Thyroid gland (tissue), 4 donors: ENCODE measurements around the gene GALNT14. TPM values are rescaled to one million over a fixed set of nuclear protein-coding genes. Genes with fewer than 3 reads are reported as not detected.

Experiments used
- DNase-seq, 2 donors: peaks; one replicate each; pipeline ENCODE4 v3.0.0-alpha.2; 2019
- H3K27ac ChIP-seq, 3 donors: fragments of 200-600 bp; sonication (generic); 1 replicate in 2 of 3; 2 replicates in 1 of 3; pipeline ENCODE4 v1.5.1; 2016 to 2019; ENCODE audit warnings: mild to moderate bottlenecking in 1 of 3, moderate library complexity in 1 of 3
- H3K27me3 ChIP-seq: fragments of 200-600 bp; sonication (generic); one replicate; pipeline ENCODE4 v1.5.1; 2019
- H3K36me3 ChIP-seq, 2 donors: fragments of 200-600 bp; sonication (generic); one replicate each; pipeline ENCODE4 v1.5.1; 2016 to 2019
- H3K4me1 ChIP-seq, 2 donors: fragments of 200-600 bp; sonication (generic); one replicate each; pipeline ENCODE4 v1.5.1; 2017 to 2019
- H3K4me3 ChIP-seq, 3 donors: fragments of 200-600 bp; sonication (generic); replicated peaks in 1 of 3; 1 replicate in 2 of 3; 2 replicates in 1 of 3; pipeline ENCODE4 v1.5.1; 2016; ENCODE audit warnings: mild to moderate bottlenecking in 1 of 3
- H3K9me3 ChIP-seq: fragments of 200-600 bp; sonication (generic); one replicate; pipeline ENCODE4 v1.5.1; 2017
- POLR2A ChIP-seq, 2 donors: fragments of 450-650 bp; IDR thresholded peaks; one replicate each; pipeline ENCODE4 v1.6.1; 2017; ENCODE audit warnings: antibody characterized with exemption in 2 of 2, mild to moderate bottlenecking in 2 of 2, moderate library complexity in 1 of 2
- WGBS, 2 donors: methylation state at CpG; one replicate each; pipeline ENCODE4 v1.1.5; 2017; 5-methylcytosine and 5-hydroxymethylcytosine counted together
- intact Hi-C: fragments of 100-400 bp; cut with DNase I; formaldehyde crosslinking; loops from one replicate; pipeline ENCODE4 v1.15.1; 2023
- total RNA-seq, 4 donors: library from RNA; depleted of rRNA; stranded (reverse); fragments of >200 nt; gene quantifications; one replicate each; pipeline ENCODE4 v1.2.3, GENCODE V29; 2016
- TF ChIP-seq, protein P1 (sequence below), 6 experiments: fragments of 200-600 bp in 3 of 6; fragments of 450-650 bp in 3 of 6; sonication (generic) in 3 of 6; IDR thresholded peaks; one replicate each; pipeline ENCODE4 v1.5.1; 2016 to 2019; ENCODE audit warnings: antibody characterized with exemption in 6 of 6, mild to moderate bottlenecking in 2 of 6, inconsistent platforms in 1 of 6, moderate library complexity in 1 of 6

GALNT14 gene
- total RNA-seq, 4 donors from 2014 or later, result 0.54 to 5.1 (median 1.1) TPM

DNA sequence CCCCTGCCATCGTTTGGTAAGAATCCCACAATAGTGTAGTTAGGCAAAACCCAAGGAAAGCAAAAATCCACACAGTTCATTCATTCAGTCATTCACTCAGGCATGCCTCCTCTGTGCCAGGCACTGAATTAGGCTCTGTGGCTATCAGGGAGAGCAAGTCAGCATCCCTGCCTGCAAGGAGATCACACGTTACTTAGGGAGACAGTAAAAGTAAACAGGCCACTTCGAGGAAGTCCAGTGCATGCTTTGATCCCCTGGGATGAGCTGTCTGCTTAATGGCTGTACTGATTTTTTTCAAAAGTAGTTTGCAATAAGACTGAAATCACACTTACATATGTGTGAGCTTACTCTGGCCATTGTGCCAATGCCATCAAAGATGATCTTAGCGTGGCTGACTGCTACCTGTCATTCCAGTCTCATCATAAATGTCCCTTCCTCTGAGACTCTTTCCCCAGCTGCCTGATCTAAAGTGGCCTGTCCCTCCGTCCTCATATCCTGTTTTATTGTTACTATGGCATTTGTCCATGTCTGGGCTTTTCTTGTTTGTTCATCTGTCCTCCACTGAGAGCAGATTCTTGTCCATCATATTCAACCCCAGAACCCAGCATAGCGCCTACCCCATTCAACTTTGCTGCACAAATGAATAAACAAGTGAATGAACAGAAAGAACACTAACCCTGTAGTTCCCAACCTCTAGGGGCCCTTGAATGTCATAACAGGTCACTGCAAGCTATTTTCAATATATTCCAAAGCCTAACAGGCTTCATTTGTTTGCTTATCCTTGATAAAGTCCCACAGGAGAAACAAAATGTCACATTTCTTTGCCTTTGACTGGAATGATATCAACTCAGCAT, 84.1 kb downstream of the GALNT14 start:
- H3K27me3 ChIP-seq, result no peaks in the 10 kb centered on the region
- no peaks in the 10 kb centered on the region for H3K36me3 ChIP-seq
- WGBS, 2 donors, result 65 to 66% methylated on average over 6 of the region's 6 CpGs
- no peaks in the 10 kb centered on the region for H3K9me3 ChIP-seq
- intact Hi-C loops, result no loop called here
- no peaks in the 10 kb centered on the region for H3K4me1 ChIP-seq
- no peak overlapping the region for H3K27ac ChIP-seq
- TF ChIP-seq POLR2A (IDR thresholded peaks at IDR 0.05), result no peak
- TF ChIP-seq, protein P1, sequence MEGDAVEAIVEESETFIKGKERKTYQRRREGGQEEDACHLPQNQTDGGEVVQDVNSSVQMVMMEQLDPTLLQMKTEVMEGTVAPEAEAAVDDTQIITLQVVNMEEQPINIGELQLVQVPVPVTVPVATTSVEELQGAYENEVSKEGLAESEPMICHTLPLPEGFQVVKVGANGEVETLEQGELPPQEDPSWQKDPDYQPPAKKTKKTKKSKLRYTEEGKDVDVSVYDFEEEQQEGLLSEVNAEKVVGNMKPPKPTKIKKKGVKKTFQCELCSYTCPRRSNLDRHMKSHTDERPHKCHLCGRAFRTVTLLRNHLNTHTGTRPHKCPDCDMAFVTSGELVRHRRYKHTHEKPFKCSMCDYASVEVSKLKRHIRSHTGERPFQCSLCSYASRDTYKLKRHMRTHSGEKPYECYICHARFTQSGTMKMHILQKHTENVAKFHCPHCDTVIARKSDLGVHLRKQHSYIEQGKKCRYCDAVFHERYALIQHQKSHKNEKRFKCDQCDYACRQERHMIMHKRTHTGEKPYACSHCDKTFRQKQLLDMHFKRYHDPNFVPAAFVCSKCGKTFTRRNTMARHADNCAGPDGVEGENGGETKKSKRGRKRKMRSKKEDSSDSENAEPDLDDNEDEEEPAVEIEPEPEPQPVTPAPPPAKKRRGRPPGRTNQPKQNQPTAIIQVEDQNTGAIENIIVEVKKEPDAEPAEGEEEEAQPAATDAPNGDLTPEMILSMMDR (IDR thresholded peaks at IDR 0.05), result no peak
- H3K4me3 ChIP-seq, result no peak overlapping the region
- no peak for DNase-seq

DNA sequence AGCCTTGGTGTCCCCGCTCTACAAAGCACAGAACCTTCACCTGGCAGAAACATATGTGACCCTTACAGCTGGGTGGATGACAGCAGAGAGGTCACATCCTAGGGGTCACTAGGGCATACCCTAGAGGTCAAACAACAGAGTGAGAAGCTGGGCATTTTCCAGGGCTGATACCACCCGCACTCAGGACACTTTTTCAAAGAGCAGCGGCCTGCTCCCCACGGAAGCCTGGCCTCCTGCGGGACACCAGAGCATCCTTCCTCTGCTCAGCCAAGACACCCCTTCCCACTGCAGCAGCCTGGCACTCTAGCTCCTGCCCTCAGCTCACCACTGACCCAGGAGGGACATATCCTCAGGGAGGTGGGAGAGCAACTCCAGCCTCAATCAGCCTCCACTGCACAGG, 86.0 kb downstream of the GALNT14 start:
- Histone ChIP-seq H3K36me3 (no peaks in the 10 kb centered on the region), H3K4me3 (no peak overlapping the region), H3K9me3 (no peaks in the 10 kb centered on the region), H3K27me3 (no peaks in the 10 kb centered on the region), H3K4me1 (no peaks in the 10 kb centered on the region), H3K27ac (no peak overlapping the region)
- TF ChIP-seq, protein P1 (IDR thresholded peaks at IDR 0.05), result no peak
- TF ChIP-seq POLR2A (IDR thresholded peaks at IDR 0.05), result no peak
- DNase-seq, result no peak
- intact Hi-C loops, result no loop called here
- 92 to 100% methylated on average over 1 to 4 of the region's 5 CpGs for WGBS, 2 donors

DNA sequence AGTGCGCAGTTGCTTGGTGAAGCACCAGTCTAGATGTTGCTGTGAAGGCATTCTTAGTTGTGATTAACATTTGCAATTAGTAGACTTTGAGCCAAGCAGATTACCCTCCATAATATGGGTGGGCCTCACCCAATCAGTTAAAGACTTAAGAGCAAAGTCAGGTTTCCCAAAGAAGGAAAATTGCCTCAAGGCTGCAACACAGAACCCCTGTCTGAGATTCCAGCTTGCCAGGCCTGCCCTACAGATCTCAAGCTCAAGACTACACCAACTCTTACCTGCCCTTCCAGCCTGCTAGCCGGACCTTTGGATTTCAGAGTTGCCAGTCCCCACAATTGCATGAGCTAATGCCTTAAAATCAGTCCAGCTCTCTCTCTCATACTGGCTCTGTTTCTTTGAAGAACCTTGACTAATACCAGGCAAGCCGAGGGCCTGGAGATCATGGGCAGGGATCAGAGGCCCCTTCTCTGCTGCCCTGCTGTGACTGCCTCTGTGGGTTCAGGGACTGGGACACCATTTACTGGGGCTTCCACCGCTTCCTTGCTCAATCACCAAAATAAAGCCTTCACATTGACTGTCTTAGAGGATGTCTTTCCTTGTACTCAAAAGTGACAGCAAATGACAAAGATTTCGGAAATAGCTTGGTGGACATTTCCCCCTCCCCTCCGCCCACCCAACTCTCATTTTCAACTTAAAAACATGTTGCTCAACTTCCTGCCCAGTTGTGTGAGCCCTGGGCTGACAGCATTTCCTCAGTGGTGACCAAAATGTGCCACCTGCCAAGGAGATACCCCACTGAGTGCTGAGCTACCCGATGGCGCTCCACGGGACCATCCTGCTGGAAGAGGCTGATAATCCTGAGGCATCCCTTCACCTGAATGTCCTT, 86.7 kb downstream of the GALNT14 start:
- H3K9me3 ChIP-seq, result no peaks in the 10 kb centered on the region
- intact Hi-C loops, result no loop called here
- WGBS, 2 donors, result 85 to 91% methylated on average over 9 of the region's 9 CpGs

DNA sequence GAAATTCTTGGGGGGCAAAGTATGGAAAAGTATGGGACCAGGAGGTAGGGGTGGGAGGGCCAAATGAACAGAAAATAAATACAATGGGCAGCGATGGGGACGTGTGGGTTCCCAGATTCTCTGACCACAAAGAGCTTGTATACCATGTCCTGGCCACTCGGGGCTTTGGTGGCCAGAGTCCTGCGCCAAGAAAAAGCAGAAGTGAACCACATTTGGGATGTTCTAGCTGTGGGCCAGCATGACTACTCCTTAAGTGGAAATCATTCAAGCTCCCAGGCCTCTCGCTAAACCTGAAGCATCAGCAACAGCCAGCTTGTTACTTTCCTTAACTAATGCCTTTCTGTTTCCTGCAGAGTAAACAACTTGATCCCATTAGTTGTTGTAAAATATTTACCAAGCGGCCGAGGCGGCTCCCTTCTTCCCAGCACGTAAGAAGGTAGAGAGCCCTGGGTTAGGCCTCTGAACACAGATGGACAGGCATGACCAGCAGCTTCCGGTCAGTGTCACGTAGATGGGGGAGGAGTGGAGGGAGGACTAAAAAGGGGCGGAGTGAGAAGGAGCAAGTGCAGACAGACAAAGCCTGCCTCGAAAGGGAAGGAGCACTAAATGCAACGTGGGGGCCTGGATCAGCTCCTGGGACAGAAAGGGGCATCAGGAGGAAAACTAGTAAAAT, 88.2 kb downstream of the GALNT14 start:
- TF ChIP-seq, protein P1 (IDR thresholded peaks at IDR 0.05), result no peak
- no peak for TF ChIP-seq POLR2A (IDR thresholded peaks at IDR 0.05)
- intact Hi-C loops, result no loop called here

More for the DNA sequence above, 86.7 kb downstream of the GALNT14 start:
- no peak for TF ChIP-seq POLR2A (IDR thresholded peaks at IDR 0.05)
- TF ChIP-seq, protein P1 (IDR thresholded peaks at IDR 0.05), result no peak
- H3K27me3 ChIP-seq, result no peaks in the 10 kb centered on the region
- no peak for DNase-seq
- no peaks in the 10 kb centered on the region for H3K4me1 ChIP-seq
- H3K36me3 ChIP-seq, result no peaks in the 10 kb centered on the region
- no peak overlapping the region for H3K4me3 ChIP-seq
- no peak overlapping the region for H3K27ac ChIP-seq

More for the DNA sequence above, 88.2 kb downstream of the GALNT14 start:
- Histone ChIP-seq H3K4me1 (no peaks in the 10 kb centered on the region), H3K9me3 (no peaks in the 10 kb centered on the region), H3K27ac (no peak overlapping the region), H3K4me3 (no peak overlapping the region), H3K36me3 (no peaks in the 10 kb centered on the region), H3K27me3 (no peaks in the 10 kb centered on the region)
- DNase-seq, result no peak
- WGBS, 2 donors, result 57 to 69% methylated on average over 14 of the region's 14 CpGs
